HG02678 (cell line): ENCODE data around the gene STOML1.

Source experiments
- ATAC-seq: cut with Tn5 transposase; IDR thresholded peaks from one replicate; pipeline ENCODE4 v1.9.1; 2021; ENCODE audit warnings: mild to moderate bottlenecking, moderate library complexity; ENCODE audit not compliant: unreplicated experiment

The STOML1 gene

GRCh38 chr15:73991726-73992593 is at the start of gene STOML1:
Gene STOML1 (minus strand): TSS chr15:73992295. CDS start chr15:73992223, 72 bp downstream.
- peak; percentile 78 for ATAC-seq

GRCh38 chr15:74041311-74041756 is 49.2 kb upstream of the STOML1 start:
- ATAC-seq: no peak

- no peak for ATAC-seq
Measured at GRCh38 chr15:74040109-74040850, 48.2 kb upstream of the STOML1 start.

- ATAC-seq: no peak
Measured at GRCh38 chr15:74039656-74040010, 47.5 kb upstream of the STOML1 start.

GRCh38 chr15:74038707-74039655 is 46.9 kb upstream of the STOML1 start:
- no peak for ATAC-seq

- ATAC-seq: no peak
Measured at GRCh38 chr15:74037171-74038117, 45.3 kb upstream of the STOML1 start.

GRCh38 chr15:74036271-74037170 is 44.4 kb upstream of the STOML1 start:
- ATAC-seq: no peak

GRCh38 chr15:74035121-74036017 is 43.3 kb upstream of the STOML1 start:
- no peak for ATAC-seq

- no peak for ATAC-seq
Measured at GRCh38 chr15:74034206-74034755, 42.2 kb upstream of the STOML1 start.

GRCh38 chr15:74032606-74033561 is 40.8 kb upstream of the STOML1 start:
- ATAC-seq: no peak

- no peak for ATAC-seq
Measured at GRCh38 chr15:74032046-74032445, 40.0 kb upstream of the STOML1 start.

GRCh38 chr15:74028646-74029045 is 36.6 kb upstream of the STOML1 start:
- ATAC-seq: no peak

GRCh38 chr15:74027688-74028087 is 35.6 kb upstream of the STOML1 start:
- ATAC-seq: no peak

- ATAC-seq: no peak
Measured at GRCh38 chr15:74025436-74025835, 33.3 kb upstream of the STOML1 start.

- no peak for ATAC-seq
Measured at GRCh38 chr15:74024687-74025086, 32.6 kb upstream of the STOML1 start.

GRCh38 chr15:74022706-74023470 is 30.8 kb upstream of the STOML1 start:
- no peak for ATAC-seq
